ENCODE data around the gene CDKN2C.
"Not testable (repeated sequence)": the region's sequence is repeated elsewhere in the genome, so short reads cannot be mapped to it uniquely, and the experiment has no call there.

The CDKN2C gene

DNA sequence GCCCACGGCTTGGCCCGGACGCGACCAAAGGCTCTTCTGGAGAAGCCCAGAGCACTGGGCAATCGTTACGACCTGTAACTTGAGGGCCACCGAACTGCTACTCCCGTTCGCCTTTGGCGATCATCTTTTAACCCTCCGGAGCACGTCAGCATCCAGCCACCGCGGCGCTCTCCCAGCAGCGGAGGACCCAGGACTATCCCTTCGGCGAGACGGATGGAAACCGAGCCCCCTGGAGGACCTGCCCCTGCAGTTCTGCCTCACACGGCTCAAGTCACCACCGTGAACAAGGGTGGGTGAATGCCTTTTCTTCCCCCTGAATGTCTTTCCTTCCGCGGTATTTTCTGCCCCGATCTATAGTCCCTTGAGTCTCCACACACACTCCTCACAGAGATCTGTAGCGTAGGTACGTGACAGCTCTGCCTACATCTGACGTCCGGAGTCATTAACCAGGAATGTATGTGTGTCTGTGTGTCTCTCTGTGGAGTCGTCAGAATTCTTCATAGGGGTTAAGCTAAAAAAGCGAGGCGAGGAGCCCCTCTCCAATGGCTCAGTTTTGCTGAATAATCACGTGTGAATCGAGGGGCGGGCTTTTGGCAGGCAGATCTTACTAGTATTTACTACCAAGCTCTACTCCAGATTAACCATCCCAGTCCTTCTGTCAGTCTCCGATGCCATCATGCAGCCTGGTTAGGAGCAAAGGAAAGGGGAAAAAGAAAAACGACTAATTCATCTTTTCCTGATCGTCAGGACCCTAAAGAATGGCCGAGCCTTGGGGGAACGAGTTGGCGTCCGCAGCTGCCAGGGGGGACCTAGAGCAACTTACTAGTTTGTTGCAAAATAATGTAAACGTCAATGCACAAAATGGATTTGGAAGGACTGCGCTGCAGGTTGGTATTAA lies at the start of gene CDKN2C:
Gene CDKN2C (plus strand): TSS at position 635 of the 898 bp plus-strand sequence. CDS start 124 bp downstream, at position 759.
- peak; percentile 98 for DNase-seq

DNA sequence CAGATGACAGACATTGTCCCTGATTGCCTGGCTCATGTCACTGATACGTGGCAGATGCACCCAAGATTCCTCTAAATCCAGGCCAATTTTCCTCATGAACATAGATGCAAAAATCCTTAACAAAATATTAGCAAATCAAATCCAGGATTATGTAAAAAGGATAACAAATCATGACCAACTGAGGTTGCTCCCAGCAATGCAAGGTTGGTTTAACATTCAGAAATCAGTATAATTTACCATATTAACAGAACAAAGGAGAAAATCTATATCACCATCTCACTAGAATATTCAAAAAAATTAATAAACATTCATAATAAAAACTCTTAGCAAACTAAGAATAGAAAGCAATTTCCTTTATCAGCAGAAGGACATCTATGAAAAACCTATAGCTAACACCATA lies 49.6 kb upstream of the CDKN2C start:
- no peak for DNase-seq

DNA sequence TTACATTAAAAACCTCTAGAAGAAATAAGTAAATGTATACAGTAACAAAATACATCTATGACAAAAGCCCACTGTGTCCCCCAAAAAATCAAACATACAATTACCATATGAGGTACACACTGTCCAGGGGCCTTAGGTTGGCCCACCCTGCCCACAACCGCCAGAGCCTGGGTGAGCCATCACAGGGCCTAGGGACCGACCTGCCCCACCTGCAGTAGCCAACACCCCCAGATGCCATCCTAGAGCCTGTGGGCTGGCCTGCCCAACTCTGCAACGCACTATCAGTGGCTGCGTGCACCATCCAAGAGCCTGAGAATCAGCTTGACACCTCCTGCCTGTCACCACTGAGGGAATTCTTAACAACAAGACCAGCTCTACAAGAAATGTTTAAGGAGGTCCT lies 49.0 kb upstream of the CDKN2C start:
- DNase-seq, result no peak

DNA sequence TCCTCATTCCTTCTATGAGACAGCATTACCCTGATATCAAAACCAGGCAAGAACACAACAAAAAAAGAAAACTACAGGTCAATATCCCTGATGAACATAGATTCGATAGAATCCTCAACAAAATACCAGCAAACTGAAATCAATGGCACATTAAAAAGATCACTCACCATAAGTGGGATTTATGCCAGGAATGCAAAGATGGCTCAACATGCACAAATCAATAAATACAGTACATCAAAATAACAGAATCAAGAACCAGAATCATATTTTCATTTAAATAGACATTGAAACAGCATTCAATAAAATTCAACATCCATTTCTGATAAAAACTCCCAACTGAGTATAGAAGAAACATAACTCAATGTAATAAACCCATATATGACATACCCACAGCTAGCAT lies 46.5 kb upstream of the CDKN2C start:
- DNase-seq, result no peak

DNA sequence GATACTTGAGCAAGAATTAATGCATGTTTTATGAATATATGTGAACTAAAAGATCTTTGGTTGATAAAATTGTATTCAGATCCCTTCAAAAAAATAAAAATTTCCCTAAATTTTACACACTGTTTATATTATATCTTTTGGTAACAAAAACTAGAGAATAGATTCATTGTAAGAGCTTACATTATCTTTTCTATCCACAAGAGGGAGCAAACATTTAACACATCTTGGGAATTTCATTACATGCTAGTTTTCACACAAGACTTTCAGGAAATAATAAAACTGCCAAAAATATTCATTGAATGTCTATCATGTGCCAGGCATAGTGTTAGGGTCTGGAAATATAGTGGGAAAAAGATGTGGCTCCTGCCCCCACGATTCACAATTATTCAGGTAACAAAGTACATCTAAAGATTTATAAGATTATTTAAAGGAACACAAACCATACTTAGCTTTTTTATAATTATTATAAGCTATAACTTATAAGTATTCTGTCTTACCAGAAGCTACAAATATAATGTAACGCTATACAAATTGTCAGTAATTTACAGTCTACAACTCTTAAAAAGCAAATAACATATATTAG lies 40.6 kb upstream of the CDKN2C start:
- peak; percentile 70 for DNase-seq

DNA sequence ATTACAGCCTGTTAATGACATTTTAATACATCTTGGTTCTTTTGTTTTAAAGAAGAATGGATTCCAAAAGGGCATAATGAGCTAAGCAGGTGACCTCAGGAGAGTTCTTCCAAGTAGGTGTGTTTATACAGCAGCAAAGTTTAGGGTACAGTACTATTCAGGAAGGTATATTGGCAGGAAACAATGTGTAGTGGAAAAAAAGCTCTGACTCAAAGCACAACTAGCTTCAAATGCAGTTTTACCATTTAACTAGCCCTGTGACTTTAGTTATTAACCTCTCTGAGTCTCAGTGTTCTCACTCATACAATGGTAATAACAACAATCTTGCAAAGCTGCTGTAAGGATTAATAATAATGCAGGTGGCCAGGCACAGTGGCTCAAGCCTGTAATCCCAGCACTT lies 39.9 kb upstream of the CDKN2C start:
- no peak for DNase-seq

DNA sequence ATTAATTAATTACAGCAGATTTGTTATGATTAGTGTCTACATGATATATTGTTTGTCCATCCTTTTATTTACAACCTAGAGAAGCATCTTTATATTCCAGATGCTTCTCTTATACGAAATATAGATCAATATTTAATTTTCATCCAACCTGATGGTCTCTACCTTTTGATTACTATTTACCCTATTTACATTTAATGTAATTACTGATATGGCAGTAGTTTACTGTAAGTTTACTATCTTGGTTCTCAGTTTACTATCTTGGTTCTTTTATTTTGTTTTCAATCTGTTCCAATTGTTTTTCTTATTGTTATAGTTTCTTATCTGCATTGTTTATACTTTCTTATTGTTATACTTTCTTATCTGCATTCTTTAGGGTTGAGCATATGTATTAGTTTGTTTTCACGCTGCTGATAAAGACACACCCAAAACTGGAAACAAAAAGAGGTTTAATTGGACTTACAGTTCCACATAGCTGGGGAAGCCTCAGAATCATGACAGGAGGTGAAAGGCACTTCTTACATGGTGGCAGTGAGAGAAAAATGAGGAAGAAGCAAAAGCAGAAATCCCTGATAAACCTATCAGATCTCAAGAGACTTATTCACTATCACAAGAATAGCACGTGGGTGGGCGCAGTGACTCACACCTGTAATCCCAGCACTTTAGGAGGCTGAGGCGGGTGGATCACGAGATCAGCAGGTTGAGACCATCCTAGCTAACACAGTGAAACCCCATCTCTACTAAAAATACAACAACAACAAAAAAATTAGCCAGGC lies 38.9 kb upstream of the CDKN2C start:
- DNase-seq, result no peak

DNA sequence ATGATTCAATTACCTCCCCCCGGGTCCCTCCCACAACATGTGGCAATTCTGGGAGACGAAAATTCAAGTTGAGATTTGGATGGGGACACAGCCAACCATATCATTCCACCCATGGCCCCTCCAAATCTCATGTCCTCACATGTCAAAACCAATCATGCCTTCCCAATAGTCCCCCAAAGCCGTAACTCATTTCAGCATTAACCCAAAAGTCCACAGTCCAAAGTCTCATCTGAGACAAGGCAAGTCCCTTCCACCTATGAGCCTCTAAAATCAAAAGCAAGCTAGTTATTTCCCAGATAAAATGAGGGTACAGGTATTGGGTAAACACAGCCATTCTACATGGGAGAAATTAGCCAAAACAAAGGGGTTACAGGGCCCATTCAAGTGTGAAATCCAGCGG lies 38.0 kb upstream of the CDKN2C start:
- DNase-seq, result not testable (repeated sequence)

DNA sequence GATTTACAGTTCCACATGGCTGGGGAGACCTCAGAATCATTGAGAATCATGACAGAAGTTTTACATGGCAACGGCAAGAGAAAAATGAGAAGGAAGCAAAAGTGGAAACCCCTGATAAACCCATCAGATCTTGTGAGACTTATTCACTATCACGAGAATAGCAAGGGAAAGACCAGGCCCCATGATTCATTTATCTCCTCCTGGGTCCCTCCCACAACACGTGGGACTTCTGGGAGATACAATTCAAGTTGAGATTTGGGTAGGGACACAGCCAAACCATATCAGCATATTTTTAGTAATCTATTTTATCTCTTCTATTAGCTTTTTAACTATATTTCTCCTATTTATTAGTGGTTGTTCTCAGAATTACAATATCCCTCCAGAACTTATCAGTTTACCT lies 36.3 kb upstream of the CDKN2C start:
- DNase-seq, result not testable (repeated sequence)

DNA sequence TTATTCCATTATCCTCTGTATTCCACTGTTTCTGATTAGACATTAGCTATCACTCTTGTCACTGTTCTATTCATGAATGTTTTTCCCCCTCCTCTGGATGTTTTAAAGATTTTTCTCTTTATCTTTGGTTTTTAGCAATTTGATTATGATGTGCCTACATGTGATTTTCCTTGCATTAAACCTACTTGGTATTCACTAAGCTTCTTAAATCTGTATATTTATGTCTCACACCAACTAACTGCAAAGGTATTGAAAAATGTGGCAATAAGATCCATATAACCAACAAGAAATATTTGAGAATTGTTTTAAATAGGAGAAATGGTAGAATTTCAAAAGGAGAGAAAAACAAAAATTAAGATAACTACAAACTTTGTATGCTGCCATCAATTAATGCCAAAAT lies 35.2 kb upstream of the CDKN2C start:
- DNase-seq, result no peak

DNA sequence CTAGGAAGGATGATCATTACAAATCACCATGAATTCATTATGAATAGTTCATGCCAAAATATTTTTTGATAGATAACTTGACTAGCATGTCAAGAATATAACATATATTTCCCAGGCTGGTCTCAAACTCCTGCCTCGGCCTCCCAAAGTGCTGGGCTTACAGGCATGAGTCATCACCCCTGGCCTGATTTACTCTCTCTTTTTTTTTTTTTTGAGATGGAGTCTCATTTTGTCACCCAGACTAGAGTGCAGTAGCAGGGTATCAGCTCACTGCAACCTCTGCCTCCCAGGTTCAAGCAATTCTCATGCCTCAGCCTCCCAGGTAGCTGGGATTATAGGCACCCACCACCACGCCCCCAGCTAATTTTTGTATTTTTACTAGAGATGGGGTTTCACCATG lies 34.8 kb upstream of the CDKN2C start:
- DNase-seq, result not testable (repeated sequence)

DNA sequence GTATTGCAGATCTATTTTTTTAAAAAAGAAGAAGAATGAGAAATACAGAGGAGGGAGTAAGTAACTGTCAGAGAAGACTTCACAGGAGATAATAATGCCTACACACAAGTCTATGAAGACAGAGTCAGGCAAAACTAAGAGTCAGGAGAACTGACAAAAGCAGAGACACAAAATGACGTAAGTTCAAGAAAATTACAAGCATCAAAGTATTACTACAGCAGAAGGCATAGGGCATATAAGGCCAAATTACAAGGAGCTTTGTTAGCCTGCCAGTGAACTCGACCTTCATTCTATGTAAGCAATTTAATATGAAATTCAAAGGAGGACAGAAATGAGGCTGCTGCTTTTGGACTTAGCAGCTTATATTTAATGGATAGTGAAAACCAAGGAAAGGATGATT lies 33.7 kb upstream of the CDKN2C start:
- DNase-seq, result no peak

DNA sequence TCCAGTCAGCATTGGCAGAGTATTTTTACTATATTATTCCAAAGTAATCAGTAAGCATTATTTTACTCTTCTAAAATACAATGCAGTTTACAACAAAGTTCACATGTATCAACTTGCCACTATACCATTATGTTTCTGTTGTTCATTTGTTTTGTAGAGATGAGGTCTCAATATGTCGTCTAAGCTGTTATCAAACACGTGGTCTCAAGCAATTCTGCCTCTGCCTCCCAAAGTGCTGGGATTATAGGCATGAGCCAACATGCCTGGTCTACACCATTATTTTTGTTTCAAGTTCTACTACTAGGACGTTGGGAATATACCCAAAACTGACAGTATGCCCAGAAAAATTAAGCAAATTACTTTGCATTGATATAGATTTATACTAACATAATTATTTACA lies 29.8 kb upstream of the CDKN2C start:
- no peak for DNase-seq

DNA sequence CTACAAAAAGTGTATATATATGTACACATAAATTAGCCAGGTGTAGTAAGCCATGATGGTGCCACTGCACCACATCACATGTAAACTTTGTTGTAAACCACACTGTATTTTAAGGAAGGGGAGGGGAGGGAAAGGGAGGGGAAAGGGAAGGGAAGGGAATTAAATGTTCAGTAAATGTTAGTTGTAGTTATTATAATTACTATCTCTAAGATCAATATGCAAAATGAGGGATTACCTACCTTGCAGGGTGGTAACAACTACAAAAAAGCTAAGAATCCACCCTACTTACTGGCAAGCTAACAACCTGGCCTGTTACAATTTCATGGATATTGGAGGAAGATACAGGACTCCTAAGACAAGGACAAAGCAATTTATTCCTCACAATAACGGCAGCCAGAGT lies 27.7 kb upstream of the CDKN2C start:
- no peak for DNase-seq

DNA sequence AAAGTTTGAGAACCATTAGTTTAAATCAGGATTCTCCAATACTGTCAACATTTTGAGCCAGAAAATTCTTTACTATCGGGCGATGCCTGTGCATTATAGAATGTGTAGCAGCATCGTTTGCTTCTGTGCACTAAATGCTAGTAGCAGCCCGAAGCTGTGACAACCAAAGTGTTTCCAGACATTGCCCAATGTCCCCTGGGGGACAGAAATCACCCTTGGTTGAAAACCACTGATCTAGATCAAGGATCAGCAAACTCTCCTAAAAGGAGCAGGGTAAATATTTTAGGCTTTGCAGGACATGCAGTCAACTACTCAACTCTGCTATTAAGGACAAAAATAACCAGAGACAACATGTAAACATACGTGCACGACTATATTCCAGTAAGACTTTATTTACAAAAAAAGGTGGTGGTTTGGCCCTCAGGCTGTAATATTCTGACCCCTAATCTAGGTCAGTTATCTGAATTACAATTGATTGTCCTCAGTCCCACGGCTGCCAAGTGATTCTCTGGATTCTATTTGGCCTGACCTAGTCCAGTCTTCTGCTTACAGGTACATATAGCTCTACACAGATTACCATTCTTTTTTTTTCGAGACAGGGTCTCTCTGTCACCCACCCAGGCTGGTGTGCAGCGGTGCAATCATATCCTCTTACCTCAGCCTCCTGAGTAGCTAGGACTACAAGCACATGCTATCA lies 20.6 kb upstream of the CDKN2C start:
- no peak for DNase-seq

DNA sequence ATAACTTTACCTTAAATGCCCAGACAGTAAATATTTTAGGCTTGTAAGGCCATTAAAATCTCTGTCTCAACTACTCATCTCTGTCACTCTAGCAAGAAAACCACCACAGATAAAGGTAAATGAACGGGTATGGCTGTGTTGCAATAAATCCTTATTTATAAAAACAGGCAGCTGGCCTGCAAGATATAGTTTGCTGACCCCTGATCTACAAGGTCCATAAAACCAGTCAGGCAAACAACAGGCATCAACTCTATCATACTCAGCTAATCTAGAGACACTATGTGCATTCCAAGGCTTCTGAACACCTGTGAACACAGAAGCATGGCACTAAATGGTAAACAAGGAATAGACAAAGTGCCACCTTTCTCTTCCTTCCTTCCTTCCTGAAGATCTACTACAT lies 19.6 kb upstream of the CDKN2C start:
- DNase-seq, result no peak

DNA sequence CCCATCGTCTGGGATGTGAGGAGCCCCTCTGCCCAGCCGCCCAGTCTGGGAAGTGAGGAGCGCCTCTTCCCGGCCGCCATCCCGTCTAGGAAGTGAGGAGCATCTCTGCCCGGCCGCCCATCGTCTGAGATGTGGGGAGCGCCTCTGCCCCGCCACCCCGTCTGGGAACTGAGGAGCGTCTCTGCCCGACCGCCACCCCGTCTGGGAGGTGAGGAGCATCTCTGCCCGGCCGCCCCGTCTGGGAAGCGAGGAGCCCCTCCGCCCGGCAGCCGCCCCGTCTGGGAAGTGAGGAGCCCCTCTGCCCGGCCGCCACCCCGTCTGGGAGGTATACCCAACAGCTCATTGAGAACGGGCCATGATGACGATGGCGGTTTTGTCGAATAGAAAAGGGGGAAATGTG lies 17.5 kb upstream of the CDKN2C start:
- not testable (repeated sequence) for DNase-seq

DNA sequence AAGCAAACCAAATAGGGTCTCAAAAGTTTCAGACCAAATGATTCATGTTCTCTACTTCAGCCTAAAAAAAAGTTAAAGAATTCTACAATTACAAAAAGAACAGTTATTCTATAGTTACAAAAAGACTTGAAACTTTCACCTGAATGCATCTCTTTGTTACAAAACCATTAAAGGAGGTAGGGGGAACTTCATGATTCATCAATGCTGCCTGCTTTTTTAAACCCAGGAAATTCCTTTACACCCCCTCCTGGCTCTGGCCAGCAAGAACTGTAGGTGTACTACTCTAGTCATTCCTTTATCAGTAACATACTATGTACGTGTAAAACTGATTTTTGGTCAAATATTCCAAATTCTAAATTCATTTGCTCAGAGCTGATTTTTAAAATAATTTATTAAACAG lies 14.9 kb upstream of the CDKN2C start:
- DNase-seq, result no peak

DNA sequence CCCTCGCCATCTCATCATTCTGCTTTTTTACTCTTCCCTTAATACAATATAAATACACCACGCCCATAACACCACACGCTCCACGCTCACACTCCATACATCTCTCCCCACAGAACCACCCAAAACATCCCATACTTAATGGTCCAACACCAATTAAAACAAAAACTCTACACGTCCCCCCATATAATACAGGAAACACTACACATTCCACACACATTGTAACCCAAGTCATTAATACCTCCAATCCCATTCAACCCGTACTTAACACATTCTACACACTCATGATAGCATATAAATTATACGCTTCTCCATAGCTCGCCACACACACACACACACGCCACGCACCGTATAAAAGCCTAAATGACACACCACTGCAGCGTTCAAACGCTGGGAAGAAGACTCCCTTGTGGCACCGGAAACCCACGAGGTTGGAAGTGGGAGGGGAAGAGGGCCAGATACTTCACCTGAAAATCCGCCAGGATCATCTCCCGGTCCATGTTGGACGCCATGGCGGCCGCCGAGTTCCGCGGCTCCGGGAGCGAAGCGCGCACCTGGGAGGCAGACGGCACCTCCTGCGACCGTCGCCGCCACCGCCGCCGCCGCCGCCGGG lies 10.6 kb upstream of the CDKN2C start:
- DNase-seq, result peak; percentile 35

DNA sequence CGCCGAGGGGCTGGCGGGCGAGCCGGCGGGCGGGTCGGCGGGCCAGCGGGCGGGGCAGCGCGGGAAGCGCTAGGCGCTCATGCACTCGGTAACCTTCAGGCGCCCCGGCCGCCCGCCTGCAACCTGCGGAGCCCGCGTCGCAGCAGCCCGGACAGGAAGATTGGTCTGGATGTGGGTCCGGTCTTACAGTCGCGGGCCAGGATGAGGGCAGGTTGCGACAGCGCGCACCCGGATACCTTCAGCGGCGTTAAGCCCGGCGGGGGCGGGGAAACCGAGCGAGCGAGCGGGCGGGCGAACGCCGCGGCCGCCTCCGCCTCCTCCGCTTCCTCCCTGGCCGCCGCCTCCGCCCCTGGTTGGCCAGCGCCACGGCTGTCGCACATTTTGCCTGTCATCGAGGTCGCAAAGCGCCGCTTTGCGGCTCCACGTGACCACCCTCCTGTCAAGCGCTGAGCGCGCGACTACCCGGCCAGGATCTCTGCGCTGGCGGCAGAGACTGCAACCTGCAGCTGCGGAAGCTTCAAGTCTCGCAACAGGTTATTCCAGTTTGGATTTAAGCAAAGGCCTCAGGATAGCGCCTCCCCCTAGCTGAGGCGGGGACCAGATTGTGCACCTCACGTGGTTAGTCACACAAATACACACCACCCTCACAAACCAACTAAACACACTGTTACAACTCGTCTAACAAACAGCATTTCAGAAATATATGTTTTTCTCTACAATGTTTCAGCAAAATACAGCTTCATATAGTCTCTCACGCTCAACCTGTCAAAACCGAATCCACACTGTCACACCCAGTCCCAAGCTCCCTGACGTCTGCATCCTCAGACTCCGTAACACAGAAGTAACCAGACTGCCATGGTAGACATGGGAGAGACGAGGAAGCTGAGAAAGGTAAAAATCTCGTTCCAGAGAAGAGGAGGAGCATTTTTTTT lies 9.9 kb upstream of the CDKN2C start, which contains the start of gene FAF1:
Gene FAF1 (minus strand): TSS at position 355 of the 932 bp plus-strand sequence. CDS start 456 bp downstream, outside the sequence.
- peak; percentile 97 for DNase-seq

DNA sequence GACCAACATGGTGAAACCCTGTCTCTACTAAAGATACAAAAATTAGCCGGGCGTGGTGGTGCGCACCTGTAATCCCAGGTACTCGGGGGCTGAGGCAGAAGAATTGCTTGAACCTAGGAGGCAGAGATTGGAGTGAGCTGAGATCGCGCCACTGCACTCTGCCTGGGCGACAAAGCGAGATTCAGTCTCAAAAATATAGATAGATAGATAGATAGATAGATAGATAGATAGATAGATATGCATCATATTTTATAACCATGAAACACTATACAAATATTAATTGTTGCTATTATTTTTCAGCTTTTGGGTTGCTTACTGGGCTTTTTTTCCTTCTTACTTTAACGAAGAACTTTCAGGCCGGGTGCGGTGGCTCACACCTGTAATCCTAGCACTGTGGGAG lies 5.2 kb upstream of the CDKN2C start:
- DNase-seq, result no peak

All from NCI-H1694 treated with DMSO at 0.1 percent for 48 hours (cell line).